ENCODE data around the gene PPP1R13L.

PPP1R13L gene

GRCh38 chr19:45404557-45405434 lies at the start of gene PPP1R13L (continued):
- TF ChIP-seq ZNF776 (tag by site-specific recombination; IDR thresholded peaks at IDR 0.05; ENCODE audit: borderline replicate concordance) (no peak), GLI4 (tag by site-specific recombination; IDR thresholded peaks at IDR 0.05) (0 out of 2 replicates have a peak, but pooled peaks have one; percentile 43), TSHZ1 (tag by site-specific recombination; IDR thresholded peaks at IDR 0.05; ENCODE audit: borderline replicate concordance) (0 out of 2 replicates have a peak, but pooled peaks have one; percentile 8), ZNF211 (tag by site-specific recombination; IDR thresholded peaks at IDR 0.05; ENCODE audit: low read depth) (no peak), ZNF510 (tag by site-specific recombination; IDR thresholded peaks at IDR 0.05; ENCODE audit: insufficient replicate concordance) (no peak), GLI2 (tag by site-specific recombination; IDR thresholded peaks at IDR 0.05; ENCODE audit: borderline replicate concordance, low read depth) (no peak), ZFP41 (tag by site-specific recombination; IDR thresholded peaks at IDR 0.05; ENCODE audit: borderline replicate concordance) (no peak), ZBTB7A (tag by site-specific recombination; IDR thresholded peaks at IDR 0.05; ENCODE audit: low read depth) (no peak), ZNF24 (tag by site-specific recombination; IDR thresholded peaks at IDR 0.05) (peak; percentile 89), ZXDB (tag by site-specific recombination; IDR thresholded peaks at IDR 0.05) (no peak; the same call in 1 of the 2 replicates), KLF17 (tag by site-specific recombination; IDR thresholded peaks at IDR 0.05) (0 out of 2 replicates have a peak, but pooled peaks have one; percentile 42), ZNF692 (tag by site-specific recombination; IDR thresholded peaks at IDR 0.05) (peak; percentile 51)

GRCh38 chr19:45451850-45452387 lies 47.0 kb upstream of the PPP1R13L start:
- Histone ChIP-seq H3K9me3 (ENCODE audit: control insufficient read depth, insufficient read depth, low read depth, low read length) (no peaks in the 10 kb centered on the region), H3K36me3 (ENCODE audit: control insufficient read depth in 2 of 2, insufficient read depth in 1 of 2, low read length in 2 of 2) (no peaks in the 10 kb centered on the region), H3K4me1 (ENCODE audit: control insufficient read depth, insufficient read depth, low read length) (peaks cover 11% of the 10 kb centered on the region; the same call in 1 of the 2 replicates), H3K4me3 (ENCODE audit: low read depth, low read length) (no peak overlapping the region), H3K27ac (ENCODE audit: extremely low read depth, low read depth, low read length) (no peak overlapping the region)
- ChIA-PET POLR2A (interaction anchor here (1.2 kb wide), 1 partner anchor 16 kb away, joined by 3 read pairs; the partner anchor contains the start of gene FOSB), CTCF (interaction anchor here (0.6 to 2.9 kb wide), 4 partner anchors 13 to 369 kb away, joined by 3 to 15 read pairs (median 3); no protein-coding TSS in a partner anchor)
- TF ChIP-seq ZNF121 (tag by site-specific recombination; IDR thresholded peaks at IDR 0.05): peak; percentile 88
- no peak for TF ChIP-seq MZF1 (tag by site-specific recombination; IDR thresholded peaks at IDR 0.05; ENCODE audit: borderline replicate concordance)

All from HEK293 (cell line).